GM18505 (cell line): ENCODE results near the gene FOLR2.

Experiments
- ATAC-seq: cut with Tn5 transposase; IDR thresholded peaks from one replicate; pipeline ENCODE4 v1.9.1; 2021; ENCODE audit not compliant: unreplicated experiment
- POLR2A ChIP-seq: IDR thresholded peaks from 4 replicates; pipeline ENCODE4 v1.6.1; 2011; ENCODE audit warnings: borderline replicate concordance; ENCODE audit not compliant: insufficient read depth, insufficient read length; ENCODE audit errors: extremely low read depth

The FOLR2 gene

GRCh38 chr11:72222907-72223614, 6.5 kb downstream of the FOLR2 start:
- no peak for TF ChIP-seq POLR2A
- peak; percentile 62 for ATAC-seq

DNA sequence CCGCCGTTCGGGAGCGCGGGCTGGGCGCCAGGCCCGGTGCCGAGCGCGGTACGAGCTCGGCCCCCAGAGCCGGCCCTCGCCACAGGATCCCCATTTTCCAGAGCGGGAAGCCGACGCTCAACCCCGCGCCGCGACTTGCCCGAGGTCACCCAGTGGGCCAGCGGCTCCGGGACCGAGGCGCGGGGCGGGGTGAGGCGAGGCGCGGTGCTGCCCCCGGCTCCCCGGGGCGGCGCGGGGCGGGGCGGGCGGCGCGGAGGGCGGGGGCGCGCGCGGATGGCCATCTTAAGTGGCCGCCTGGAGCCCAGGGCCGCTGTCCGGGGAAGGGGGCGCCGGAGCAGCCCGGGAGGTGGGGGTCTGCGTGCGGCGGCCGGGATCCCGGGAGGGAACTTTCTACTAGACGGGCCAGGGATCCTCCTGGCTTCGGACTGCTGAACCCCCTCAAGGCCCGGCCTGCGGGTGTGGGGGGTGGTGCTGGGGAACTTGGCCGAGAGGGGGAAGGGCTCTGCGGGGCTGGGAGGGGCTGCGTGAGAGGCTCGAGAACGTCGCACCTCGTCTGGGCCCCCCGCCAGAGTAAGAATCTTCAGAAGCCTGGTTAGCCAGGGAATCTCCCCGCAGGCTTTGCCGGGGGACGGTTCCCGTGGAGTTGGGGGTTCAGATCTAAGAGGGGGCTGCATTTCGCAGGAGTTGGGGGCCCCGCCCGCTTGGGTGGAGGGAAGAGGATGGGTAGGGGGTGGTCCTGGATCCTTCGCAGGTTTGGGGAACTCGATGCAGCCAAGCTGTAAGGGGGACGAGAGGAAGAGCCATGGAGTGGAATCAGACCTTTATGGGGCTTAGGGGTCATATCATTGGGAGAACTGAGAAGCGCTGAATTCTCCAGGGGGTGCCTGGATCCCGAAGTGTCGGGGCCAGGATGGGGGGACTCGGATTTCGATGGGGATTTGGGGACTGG, 7.3 kb downstream of the FOLR2 start:
- peak; percentile 42 for ATAC-seq

DNA sequence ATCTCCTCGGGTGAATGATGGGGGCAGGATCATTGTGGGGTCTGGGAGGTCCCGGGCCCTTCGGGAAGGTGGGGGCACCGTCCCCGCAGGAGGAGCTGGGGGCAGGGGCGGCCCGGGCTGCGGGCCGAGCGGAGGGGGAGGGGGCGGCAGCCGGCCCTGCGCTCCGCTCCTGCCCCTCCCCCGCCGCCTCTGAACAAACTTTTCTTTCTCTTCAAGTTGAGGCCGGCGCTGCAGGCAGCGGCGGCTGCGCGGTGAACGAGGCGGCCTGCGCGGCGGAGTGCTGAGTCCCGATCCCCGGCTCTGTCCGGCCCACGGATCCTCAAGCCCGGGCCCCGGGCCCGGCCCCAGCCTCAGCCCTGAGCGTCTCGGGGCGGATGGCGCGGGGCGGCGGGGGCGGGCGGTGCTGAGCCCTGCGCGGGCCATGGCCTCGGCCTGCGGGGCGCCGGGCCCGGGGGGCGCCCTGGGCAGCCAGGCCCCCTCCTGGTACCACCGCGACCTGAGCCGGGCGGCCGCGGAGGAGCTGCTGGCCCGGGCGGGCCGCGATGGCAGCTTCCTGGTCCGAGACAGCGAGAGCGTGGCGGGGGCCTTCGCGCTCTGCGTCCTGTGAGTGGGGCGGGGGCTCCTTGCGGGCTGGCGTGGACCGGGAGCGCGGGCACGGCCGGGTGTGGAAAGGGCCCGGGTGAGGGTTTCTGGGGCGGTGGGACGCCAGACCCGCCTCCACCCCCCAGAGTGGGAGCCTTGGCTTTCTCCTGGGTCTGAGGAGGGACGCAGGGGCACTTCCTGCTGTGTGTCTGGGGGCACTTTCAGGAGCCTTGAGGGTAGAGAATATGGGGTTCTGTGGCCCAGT, 8.2 kb downstream of the FOLR2 start, which contains the start of gene INPPL1:
Gene INPPL1 (plus strand): TSS at position 204 of the 847 bp plus-strand sequence. CDS start 218 bp downstream, at position 422.
- peak; percentile 12 for TF ChIP-seq POLR2A
- ATAC-seq = no peak

More for the DNA sequence above, 7.3 kb downstream of the FOLR2 start:
- TF ChIP-seq POLR2A = no peak

DNA sequence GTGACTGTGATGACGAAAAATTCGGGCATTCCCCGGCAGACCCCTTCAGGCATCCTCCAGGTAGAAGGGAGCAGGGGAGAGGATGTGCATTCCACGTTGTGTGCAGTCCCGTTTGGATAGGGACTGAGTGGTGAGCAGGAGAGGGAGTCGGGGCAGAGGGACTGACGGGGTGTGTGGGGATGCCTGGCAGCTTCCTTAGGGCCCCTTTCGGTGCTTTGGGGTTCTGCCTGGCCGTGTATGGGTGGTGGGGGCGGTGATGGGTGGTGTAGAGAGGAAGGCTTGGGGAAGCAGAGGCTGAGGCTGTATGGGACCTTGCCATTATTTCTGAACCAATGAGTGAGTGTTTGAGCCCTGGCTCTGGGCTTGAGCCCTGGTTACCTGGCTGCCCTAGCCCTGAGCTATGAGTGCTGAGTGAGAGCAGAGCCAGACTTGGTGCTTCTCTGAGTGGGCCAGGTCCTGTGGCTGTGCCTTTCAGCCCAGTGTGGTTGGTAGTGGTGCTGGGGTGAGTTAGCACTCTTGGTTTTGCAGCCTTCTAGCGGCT, 8.9 kb downstream of the FOLR2 start:
- no peak for ATAC-seq
- no peak for TF ChIP-seq POLR2A

- ATAC-seq = no peak
- no peak for TF ChIP-seq POLR2A
These were observed 10.1 kb downstream of the FOLR2 start for GRCh38 chr11:72226701-72227100.

- ATAC-seq = no peak
These were observed 11.0 kb downstream of the FOLR2 start for GRCh38 chr11:72227316-72228228.

DNA sequence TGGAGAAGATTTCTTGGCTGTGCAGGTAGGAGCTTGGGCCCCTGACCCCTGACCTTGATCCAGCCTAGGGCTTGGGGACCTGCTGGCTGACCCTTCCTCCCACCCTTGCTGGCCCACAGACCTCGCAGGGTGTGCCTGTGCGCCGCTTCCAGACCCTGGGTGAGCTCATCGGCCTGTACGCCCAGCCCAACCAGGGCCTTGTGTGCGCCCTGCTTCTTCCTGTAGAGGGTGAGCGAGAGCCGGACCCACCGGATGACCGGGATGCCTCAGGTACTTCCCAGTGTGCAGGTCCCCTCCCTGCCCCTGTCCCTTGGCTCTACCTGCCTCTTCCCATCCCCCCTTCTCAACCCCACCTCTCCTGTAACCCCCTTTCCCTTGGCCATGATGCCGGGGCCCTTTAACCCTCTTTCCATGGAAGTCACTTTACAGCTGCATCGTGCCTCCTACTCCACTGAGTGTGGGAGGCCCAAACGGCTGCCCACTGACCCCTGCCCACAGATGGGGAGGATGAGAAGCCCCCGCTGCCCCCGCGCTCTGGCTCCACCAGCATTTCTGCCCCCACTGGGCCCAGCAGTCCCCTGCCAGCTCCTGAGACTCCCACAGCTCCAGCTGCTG, 11.7 kb downstream of the FOLR2 start:
- TF ChIP-seq POLR2A = no peak
- ATAC-seq = no peak

More at GRCh38 chr11:72227316-72228228, 11.0 kb downstream of the FOLR2 start:
- no peak for TF ChIP-seq POLR2A

GRCh38 chr11:72228844-72229231, 12.2 kb downstream of the FOLR2 start:
- TF ChIP-seq POLR2A = no peak
- ATAC-seq = no peak

DNA sequence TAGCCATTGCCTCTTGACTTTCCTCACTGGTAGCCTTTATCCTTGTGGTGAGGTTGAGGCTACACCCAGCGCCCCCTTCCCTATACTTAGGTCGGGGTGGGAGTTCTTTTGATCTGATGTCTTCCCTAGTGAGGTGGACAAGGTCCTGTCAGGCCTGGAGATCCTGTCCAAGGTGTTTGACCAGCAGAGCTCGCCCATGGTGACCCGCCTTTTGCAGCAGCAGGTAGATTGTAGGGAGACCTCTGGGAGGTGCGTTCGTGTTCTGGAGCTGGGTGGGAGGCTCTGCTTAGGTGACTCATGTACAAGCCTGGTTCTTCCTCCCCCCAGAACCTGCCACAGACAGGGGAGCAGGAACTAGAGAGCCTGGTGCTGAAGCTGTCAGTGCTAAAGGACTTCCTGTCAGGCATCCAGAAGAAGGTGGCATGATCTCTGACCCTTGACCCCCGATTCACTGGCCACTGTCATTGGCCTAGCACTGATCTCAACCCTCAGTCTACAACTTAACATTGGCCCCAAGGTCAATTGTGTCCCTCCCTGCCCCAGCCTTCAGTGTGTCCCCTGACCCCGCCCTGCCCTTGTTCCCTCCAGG, 12.8 kb downstream of the FOLR2 start:
- TF ChIP-seq POLR2A = no peak
- ATAC-seq = no peak

GRCh38 chr11:72229925-72230763, 13.6 kb downstream of the FOLR2 start:
- TF ChIP-seq POLR2A = no peak
- ATAC-seq = no peak
